Transverse colon (tissue), 4 donors: Measurements from ENCODE around the gene CRKL. TPM values are rescaled to one million over a fixed set of nuclear protein-coding genes. Genes with fewer than 3 reads are reported as not detected.

Source experiments
- DNase-seq: peaks from one replicate; pipeline ENCODE4 v3.0.0-alpha.2; 2019
- H3K27ac ChIP-seq, 4 donors: fragments of 200-600 bp; sonication (generic); 2 replicates each; pipeline ENCODE4 v1.5.1; 2016 to 2018; ENCODE audit warnings: inconsistent platforms in 4 of 4
- H3K27me3 ChIP-seq: fragments of 200-600 bp; sonication (generic); 2 replicates; pipeline ENCODE4 v1.5.1; 2017; ENCODE audit warnings: inconsistent platforms
- H3K36me3 ChIP-seq, 4 donors: fragments of 200-600 bp; sonication (generic); 2 replicates each; pipeline ENCODE4 v1.5.1; 2017 to 2019; ENCODE audit warnings: inconsistent platforms in 4 of 4
- H3K4me1 ChIP-seq, 4 donors: fragments of 200-600 bp; sonication (generic); 2 replicates each; pipeline ENCODE4 v1.5.1; 2017 to 2020; ENCODE audit warnings: inconsistent platforms in 4 of 4
- H3K4me3 ChIP-seq, 4 donors: fragments of 200-600 bp; sonication (generic); 1 replicate in 1 of 4; 2 replicates in 3 of 4; pipeline versions ENCODE4 v1.5.1 to v1.6.1; 2017 to 2019; ENCODE audit warnings: inconsistent platforms in 4 of 4
- H3K9me3 ChIP-seq, 2 donors: fragments of 200-600 bp; sonication (generic); 2 replicates each; pipeline ENCODE4 v1.5.1; 2017 to 2019; ENCODE audit warnings: inconsistent platforms in 2 of 2
- CTCF ChIP-seq, 5 experiments: fragments of 200-600 bp in 3 of 5; fragments of 450-650 bp in 2 of 5; sonication (generic) in 3 of 5; IDR thresholded peaks; 1 replicate in 2 of 5; 2 replicates in 3 of 5; pipeline ENCODE4 v1.5.1; 2016 to 2017; ENCODE audit warnings: antibody characterized with exemption in 5 of 5, inconsistent platforms in 3 of 5, mild to moderate bottlenecking in 2 of 5, moderate library complexity in 1 of 5
- EP300 ChIP-seq: sonication (generic); formaldehyde crosslinking; IDR thresholded peaks from one replicate; pipeline ENCODE4 v1.6.1; 2017; ENCODE audit warnings: antibody characterized with exemption, low read depth
- POLR2A ChIP-seq: fragments of 450-650 bp; IDR thresholded peaks from one replicate; pipeline ENCODE4 v1.6.1; 2016; ENCODE audit warnings: antibody characterized with exemption, mild to moderate bottlenecking, moderate library complexity
- POLR2AphosphoS5 ChIP-seq, 3 donors: sonication (generic); formaldehyde crosslinking; IDR thresholded peaks; one replicate each; pipeline ENCODE4 v1.6.1; 2016; ENCODE audit warnings: antibody characterized with exemption in 3 of 3
- WGBS, 2 donors: methylation state at CpG; one replicate each; pipeline ENCODE4 v1.1.5; 2018; ENCODE audit warnings: low coverage in 1 of 2; 5-methylcytosine and 5-hydroxymethylcytosine counted together
- in situ Hi-C, 4 donors: fragments of 200-750 bp; cut with MboI; loops; one replicate each; pipeline versions ENCODE4 v1.15.0 to v1.15.1; 2017; ENCODE audit warnings: low sequenced_read_pairs in 3 of 4, low pct_ligation_motif_present in 1 of 4, low pct_unique_long_range_greater_than_20kb in 1 of 4
- intact Hi-C: fragments of 100-400 bp; cut with DNase I; formaldehyde crosslinking; loops from one replicate; pipeline ENCODE4 v1.15.1; 2023; ENCODE audit warnings: low total_unique reads
- total RNA-seq, 4 donors: library from RNA; depleted of rRNA; stranded (reverse); fragments of >200 nt; gene quantifications; one replicate each; pipeline ENCODE4 v1.1.0, GENCODE V29; 2016

CRKL gene
- total RNA-seq, 4 donors from 2014 or later = 37.0 to 56.7 (median 48.6) TPM

- WGBS, 2 donors = 91 to 93% methylated on average over 5 of the region's 5 CpGs
- H3K27ac ChIP-seq = peak overlapping the region; percentile 27 to 93 (median 46)
- H3K27me3 ChIP-seq = no peaks in the 10 kb centered on the region
Measured at GRCh38 chr22:20948989-20949388, 31.8 kb downstream of the CRKL start.

GRCh38 chr22:20949698-20950183, 32.5 kb downstream of the CRKL start:
- H3K27ac ChIP-seq = peak overlapping the region; percentile 80 to 93 (median 86)
- no peak overlapping the region for H3K4me3 ChIP-seq
- no peaks in the 10 kb centered on the region for H3K9me3 ChIP-seq
- peaks cover 0 to 12% (median 0%) of the 10 kb centered on the region in 4 donors for H3K36me3 ChIP-seq
- in situ Hi-C loops (loop anchor here in 1 of 4 donors (25.0 kb wide), 1 partner anchor 113 kb away; no protein-coding TSS in a partner anchor), intact Hi-C loops (no loop called here)
- TF ChIP-seq CTCF (IDR thresholded peaks at IDR 0.05) = no peak
- TF ChIP-seq POLR2AphosphoS5 (IDR thresholded peaks at IDR 0.05) = no peak
- no peak for TF ChIP-seq EP300
- no peak for TF ChIP-seq POLR2A
- no peak for DNase-seq
- H3K4me1 ChIP-seq = peaks cover 20 to 94% (median 73%) of the 10 kb centered on the region in 4 donors
- WGBS, 2 donors = 79 to 81% methylated on average over 8 to 13 of the region's 13 CpGs
- H3K27me3 ChIP-seq = no peaks in the 10 kb centered on the region

More at GRCh38 chr22:20948989-20949388, 31.8 kb downstream of the CRKL start:
- H3K36me3 ChIP-seq = peaks cover 0 to 12% (median 0%) of the 10 kb centered on the region in 4 donors
- no peak overlapping the region for H3K4me3 ChIP-seq
- no peaks in the 10 kb centered on the region for H3K9me3 ChIP-seq
- no peak for DNase-seq
- intact Hi-C loops = no loop called here
- H3K4me1 ChIP-seq = peaks cover 14 to 89% (median 67%) of the 10 kb centered on the region in 4 donors
- in situ Hi-C loops = no loop called here
- no peak for TF ChIP-seq CTCF (IDR thresholded peaks at IDR 0.05)

GRCh38 chr22:20951151-20951931, 34.1 kb downstream of the CRKL start:
- Histone ChIP-seq H3K36me3 (peaks cover 0 to 12% (median 0%) of the 10 kb centered on the region in 4 donors), H3K4me1 (peaks cover 20 to 90% (median 71%) of the 10 kb centered on the region in 4 donors), H3K27ac (peak overlapping the region; percentile 80 to 93 (median 86)), H3K9me3 (no peaks in the 10 kb centered on the region), H3K4me3 (no peak overlapping the region), H3K27me3 (no peaks in the 10 kb centered on the region)
- in situ Hi-C loops = loop anchor here in 1 of 4 donors (25.0 kb wide), 1 partner anchor 111 kb away; no protein-coding TSS in a partner anchor
- WGBS, 2 donors = 56 to 74% methylated on average over 2 to 10 of the region's 10 CpGs
- TF ChIP-seq POLR2AphosphoS5 (IDR thresholded peaks at IDR 0.05) (peak in 2 of 3 donors; percentile 6 to 26), CTCF (IDR thresholded peaks at IDR 0.05) (no peak)
- intact Hi-C loops = no loop called here
- no peak for DNase-seq

- 68% methylated on average over 8 of the region's 8 CpGs; no CpG with 5 or more reads in 1 of the 2 donors for WGBS, 2 donors
- TF ChIP-seq CTCF (IDR thresholded peaks at IDR 0.05) (peak; percentile 22 to 57 (median 32)), EP300 (no peak)
- Histone ChIP-seq H3K9me3 (no peaks in the 10 kb centered on the region), H3K27ac (peak overlapping the region; percentile 80 to 93 (median 86)), H3K4me3 (no peak overlapping the region), H3K27me3 (no peaks in the 10 kb centered on the region), H3K36me3 (peaks cover 0 to 12% (median 0%) of the 10 kb centered on the region in 4 donors), H3K4me1 (peaks cover 20 to 85% (median 72%) of the 10 kb centered on the region in 4 donors)
- peak; percentile 45 for DNase-seq
- intact Hi-C loops (no loop called here), in situ Hi-C loops (loop anchor here in 1 of 4 donors (25.0 kb wide), 1 partner anchor 110 kb away; no protein-coding TSS in a partner anchor)
Measured at GRCh38 chr22:20951932-20952380, 34.7 kb downstream of the CRKL start.
